ENCODE results near the gene GHRL.

Gene GHRL

DNA sequence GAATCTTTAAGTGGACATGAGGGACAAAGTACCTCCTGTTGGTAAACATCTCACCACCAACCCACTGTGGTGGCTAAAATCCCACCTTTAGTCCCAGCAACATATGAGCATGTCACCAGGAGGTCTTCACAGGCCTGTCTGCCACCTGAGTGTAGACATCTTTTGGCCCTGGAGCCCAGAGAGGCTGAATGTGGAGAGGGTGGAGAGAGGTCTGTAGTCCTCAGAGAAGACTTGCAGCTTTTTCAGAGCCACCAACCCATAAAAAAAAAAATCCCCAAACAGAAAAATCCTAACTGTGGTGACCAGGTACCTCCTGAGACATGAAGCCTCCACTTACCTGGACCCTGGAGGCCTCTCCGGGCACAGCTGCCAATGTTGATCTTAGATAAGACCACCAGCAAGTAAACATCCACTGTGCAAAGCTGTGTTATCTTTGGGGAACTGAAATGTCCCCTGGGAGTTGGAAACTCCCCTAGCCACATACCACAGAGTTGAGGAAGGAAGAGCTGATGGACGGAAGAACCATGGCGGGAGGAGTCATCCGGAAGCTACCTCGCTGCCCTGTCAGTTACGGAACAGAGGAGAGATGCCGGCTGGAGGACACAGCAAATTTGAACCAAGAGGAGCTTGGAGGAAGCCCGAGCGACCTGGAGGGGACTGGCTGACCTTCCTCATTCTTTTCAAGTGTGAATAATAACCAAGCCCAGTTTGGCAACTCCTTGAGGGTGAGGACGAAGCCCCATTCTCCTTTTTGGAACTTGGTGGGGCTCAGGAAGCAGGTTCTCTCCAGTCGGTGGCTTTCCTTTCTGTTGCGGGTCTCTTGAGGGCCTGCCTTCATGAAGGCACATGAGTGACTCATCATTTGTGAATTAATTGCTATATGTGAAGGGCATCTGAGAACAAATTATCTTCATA, at the start of gene GHRL:
GHRL (minus strand) TSS at position 443 of the 915 bp plus-strand sequence. CDS start 2,767 bp downstream, outside the sequence.
- no peak for FAIRE-seq

DNA sequence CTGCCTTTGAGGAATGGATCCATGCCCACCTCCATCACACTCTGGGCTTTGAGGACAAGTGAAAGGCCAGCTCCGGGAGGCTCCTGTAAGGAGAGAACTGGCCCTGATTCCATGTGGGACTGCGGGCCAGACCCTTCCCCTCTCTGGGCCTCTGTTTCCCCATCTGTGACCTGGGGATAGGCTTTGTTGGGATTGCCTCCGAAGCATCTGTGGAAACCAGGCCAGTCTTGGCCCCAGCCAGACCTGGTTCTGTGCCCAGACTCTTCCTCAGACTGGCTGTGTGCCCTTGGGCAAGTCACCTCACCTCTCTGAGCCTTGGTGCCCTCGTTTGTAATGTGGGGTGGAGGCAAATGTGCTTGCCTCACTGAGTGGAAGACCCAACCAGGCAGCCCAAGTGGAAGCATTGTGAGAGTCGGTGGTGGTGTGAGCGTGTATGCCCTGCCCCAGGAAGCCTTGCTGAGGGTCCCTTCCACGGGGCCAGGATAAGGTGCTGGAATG, 49.2 kb upstream of the GHRL start:
- FAIRE-seq: no peak

DNA sequence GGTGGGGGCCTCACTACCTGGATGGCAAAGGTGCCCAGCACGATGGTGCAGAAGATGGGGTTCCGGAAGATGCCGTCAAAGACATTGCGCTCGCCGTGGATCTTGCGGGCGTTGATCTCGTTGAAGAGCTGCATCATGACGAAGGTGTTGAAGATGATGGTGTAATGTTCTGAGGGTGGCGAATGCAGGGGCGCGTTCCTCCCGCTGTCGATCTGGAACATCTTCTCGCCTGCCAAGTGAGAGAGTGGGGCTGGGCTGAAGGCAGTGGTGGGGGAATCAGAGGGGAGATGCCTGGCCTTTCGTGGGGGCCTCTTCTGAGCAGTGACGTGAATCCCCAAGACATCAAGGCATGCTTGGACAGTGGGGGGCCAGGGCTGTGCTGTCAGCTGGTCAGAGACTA, 47.7 kb upstream of the GHRL start:
- FAIRE-seq: no peak

- no peak for FAIRE-seq
Measured at GRCh38 chr3:10340046-10340445, 47.3 kb upstream of the GHRL start.

DNA sequence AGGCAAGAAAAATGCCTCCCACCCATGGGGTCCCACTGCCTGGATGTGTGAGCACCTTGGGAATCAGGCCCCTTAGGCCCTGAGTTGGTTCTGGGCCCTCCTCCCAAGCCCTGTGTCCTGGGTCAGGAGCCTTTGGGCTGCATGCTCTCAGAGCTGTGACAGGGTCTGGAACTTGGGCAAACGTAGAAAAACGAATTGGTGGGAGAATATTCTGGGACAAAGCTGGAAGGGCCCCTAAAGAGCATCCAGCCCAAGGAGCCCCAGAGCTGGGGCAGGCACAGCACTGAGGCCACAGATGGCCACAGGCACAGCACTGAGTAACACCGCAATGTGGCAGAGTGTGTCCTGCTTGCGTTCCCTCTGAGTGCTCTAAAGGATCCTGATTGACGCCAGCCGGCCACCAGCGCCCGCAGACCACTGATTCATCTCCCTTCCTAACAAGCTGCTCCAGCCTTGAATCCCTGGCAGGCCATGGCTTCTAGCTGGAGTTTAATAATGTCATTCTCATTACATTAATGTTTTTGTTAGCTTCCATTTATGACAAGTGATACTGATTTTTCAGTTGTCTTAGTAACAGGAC, 46.7 kb upstream of the GHRL start:
- no peak for FAIRE-seq

DNA sequence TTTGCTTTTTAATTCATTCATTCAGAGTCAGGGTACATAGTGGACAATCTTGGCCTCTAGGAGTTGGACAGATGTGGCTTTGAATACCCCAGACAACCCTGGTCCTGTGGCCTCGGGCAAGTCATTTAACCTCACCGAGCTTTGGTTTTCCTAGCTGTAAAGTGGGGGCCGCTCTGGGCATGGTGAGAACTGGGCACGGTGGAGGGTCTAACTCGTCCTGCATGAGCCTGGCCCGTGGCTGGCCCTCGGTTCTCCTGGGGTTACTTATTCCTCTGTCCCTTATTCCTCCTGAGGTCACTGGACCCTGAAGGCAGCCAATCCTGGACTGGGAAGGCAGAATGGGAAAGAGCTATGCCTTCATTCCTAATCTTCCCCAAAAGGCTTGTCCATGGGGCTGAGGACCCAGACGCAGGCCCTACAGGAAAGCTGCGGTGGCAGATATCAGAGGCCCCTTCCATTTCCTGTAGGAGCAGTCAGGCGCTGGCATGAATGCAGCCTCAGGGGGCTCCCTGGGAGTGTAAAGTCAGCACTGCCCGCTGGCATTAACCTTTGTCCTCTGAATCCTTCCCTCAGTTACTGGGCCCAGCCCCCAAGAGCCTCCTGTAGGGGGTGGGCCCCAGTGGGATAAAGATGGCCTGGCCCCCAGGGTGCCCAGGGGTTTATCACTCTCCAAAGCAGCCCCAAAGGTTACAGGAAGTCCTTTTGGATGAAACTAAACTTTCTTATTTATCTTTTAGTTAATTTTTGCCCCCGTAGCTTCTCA, 46.0 kb upstream of the GHRL start:
- FAIRE-seq: no peak

GRCh38 chr3:10338164-10338470, 45.4 kb upstream of the GHRL start:
- no peak for FAIRE-seq

DNA sequence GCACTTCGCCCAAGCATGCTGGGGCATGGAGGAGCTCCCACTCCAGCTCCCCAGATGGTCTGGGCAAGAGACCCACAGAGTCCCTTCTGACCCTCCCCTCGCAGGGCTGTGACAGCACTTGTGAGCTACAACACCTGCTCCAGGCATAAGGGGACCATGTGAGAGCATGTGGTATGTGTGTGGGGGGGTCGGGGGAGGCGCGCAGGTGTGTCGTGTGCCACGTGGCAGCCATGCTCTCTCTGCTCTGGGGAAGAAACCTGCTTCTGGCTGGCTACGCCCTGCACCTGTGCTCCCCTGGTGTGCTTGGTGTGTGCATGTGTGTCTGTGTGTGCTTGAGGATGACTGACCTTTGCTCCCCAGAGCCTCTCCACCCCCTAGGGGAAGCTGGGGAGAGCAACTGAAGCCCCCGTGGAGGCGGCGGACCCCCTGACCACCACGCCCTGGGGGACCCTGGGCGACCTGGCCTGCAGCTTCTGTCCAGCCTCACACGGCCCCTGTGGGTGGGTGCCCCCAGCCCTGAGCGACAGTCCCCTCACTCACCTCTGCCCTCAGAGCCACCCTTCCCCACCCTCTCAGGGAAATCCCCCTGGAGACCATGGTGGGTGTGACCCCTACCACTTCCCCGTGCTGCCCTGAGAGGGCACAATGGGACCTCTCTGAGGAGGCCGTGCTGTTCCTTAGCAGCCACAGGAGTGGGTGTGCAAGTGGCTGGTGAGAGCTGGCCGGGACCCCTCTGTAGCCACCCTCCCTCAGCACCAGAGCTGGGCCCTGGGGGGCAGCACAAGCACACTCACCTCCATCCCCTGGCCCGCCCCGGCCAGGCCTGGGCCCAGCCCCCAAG, 44.8 kb upstream of the GHRL start:
- FAIRE-seq: no peak

DNA sequence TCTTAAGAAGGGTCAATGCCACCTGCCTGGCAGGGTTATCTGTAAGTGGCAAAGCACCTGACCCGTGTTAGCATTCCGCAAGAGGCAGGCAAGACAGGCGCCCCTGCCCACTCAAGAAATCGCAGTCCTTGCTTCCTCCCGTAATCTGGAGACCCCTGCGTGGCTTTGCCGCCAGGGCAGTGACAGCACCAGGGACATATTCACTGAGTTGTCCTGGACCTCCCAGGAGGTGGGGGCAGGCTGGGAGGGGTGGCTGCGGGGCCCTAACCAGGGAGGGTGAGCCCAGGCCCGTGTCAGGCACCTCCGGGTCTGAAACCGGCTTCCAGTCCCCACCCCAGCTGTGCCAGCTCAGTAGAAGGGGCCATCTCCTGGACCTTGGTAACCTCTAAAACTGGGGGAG, 44.0 kb upstream of the GHRL start:
- FAIRE-seq: no peak

- no peak for FAIRE-seq
Measured at GRCh38 chr3:10335871-10336622, 43.3 kb upstream of the GHRL start.

GRCh38 chr3:10335190-10335738, 42.5 kb upstream of the GHRL start:
- FAIRE-seq: no peak

GRCh38 chr3:10334459-10334858, 41.7 kb upstream of the GHRL start:
- FAIRE-seq: no peak

DNA sequence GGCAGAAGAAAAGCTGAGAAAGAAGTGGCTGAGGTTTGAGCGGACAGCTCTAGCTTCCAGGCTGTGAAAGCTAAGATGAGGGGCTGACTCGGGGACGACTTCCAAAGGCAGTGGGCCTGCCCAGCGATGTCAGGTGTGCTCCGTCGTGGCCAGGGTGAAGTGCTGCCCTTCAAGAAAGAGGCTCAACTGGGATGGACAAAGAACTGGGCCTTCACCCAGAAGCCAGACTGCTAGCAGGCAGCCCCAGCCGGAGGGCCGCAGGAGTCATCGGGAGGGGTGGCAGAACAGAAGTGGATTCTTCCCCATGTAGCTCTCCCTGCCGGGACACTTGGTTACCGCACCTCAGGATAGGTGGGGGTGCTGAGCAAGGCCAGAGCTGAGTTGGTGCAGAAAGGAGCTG, 41.3 kb upstream of the GHRL start:
- no peak for FAIRE-seq

GRCh38 chr3:10333349-10333650, 40.6 kb upstream of the GHRL start:
- no peak for FAIRE-seq

- no peak for FAIRE-seq
Measured at GRCh38 chr3:10332481-10333348, 40.0 kb upstream of the GHRL start.

- no peak for FAIRE-seq
Measured at GRCh38 chr3:10331320-10331719, 38.6 kb upstream of the GHRL start.

GRCh38 chr3:10330319-10330718, 37.6 kb upstream of the GHRL start:
- FAIRE-seq: no peak

DNA sequence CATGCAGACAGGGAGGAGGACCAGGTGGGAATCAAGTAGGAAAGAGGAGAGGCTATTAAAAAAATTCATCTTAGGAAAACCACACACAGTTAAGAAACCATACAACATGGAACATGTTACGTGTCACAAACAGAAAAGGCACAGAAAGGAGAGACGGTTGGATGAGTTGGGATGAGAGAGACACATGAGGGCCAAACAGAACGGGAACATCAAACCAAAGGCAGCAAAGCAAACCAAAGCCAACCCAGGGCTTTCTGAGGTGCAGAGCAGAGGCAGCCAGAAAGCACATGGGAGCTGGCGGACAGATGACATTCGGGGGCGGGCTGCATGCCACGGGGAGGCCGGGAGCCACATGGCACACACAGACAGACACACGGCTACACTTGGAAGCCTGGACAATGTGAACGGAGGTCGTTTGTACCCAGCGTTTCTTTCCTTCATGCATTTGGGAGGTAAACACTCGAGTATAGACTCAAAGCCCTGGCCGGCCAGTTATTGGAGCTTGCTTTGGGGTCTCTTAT, 36.8 kb upstream of the GHRL start:
- no peak for FAIRE-seq

GRCh38 chr3:10328460-10329071, 35.8 kb upstream of the GHRL start:
- no peak for FAIRE-seq

DNA sequence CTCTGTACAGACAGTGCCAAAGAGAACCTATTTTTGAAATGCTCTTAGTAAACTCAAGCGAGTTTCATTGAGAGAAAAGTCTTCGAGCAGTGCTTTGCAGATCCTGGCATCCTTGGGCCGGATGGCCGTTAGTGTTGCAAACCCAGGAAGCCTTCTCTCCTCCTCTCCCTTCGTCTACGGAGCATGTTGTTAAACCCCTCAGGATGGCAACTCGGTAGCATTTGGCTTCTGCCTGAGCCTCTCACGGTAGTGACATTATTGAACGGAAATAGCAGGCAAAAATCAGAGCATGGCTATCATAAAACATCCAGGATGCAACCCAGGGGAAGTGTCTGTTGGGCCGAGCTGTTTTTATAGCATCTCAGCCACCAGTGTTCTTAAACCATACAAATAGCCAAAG, 34.8 kb upstream of the GHRL start:
- no peak for FAIRE-seq

All from TTC549 (cell line).